C4-2B (cell line): ENCODE data around the gene YWHAG.

Experiments used
- ZFX ChIP-seq: fragments of 450-650 bp; IDR thresholded peaks from 2 replicates; pipeline ENCODE4 v1.6.1; 2017
- TF ChIP-seq, protein P1 (sequence below): fragments of 450-650 bp; conservative IDR thresholded peaks from 2 replicates; pipeline ENCODE4 v1.5.1; 2017; ENCODE audit warnings: mild to moderate bottlenecking

DNA sequence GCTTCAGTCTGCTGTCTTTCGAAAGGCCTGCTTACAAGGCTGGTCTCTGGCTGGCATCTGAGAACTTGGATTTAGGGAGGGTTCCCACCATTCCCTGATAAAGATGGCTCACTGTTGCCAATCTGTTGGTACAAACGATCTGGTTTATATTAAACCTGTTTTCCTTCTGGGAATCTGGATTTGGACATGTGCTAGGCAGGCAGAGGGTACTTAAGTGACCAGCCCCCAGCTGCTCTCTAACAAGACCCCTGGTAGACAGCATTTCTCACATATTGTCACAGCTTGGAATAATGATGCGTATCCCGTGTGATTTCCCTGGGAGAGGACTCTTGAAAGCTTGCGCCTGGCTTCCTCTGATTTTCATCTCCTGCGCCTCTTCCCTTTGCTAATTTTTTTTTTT, 21.6 kb downstream of the YWHAG start:
- TF ChIP-seq, protein P1, sequence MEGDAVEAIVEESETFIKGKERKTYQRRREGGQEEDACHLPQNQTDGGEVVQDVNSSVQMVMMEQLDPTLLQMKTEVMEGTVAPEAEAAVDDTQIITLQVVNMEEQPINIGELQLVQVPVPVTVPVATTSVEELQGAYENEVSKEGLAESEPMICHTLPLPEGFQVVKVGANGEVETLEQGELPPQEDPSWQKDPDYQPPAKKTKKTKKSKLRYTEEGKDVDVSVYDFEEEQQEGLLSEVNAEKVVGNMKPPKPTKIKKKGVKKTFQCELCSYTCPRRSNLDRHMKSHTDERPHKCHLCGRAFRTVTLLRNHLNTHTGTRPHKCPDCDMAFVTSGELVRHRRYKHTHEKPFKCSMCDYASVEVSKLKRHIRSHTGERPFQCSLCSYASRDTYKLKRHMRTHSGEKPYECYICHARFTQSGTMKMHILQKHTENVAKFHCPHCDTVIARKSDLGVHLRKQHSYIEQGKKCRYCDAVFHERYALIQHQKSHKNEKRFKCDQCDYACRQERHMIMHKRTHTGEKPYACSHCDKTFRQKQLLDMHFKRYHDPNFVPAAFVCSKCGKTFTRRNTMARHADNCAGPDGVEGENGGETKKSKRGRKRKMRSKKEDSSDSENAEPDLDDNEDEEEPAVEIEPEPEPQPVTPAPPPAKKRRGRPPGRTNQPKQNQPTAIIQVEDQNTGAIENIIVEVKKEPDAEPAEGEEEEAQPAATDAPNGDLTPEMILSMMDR, result no peak
- TF ChIP-seq ZFX, result no peak
